T-helper 2 cell treated with Interferon-gamma antibody and Interleukin-4, amounts not matched to agents 100 ng/mL and 5 ng/mL, for 36 hours (primary cell): Measurements from ENCODE around the gene TGFBR1. TPM values are rescaled to one million over a fixed set of nuclear protein-coding genes. Genes with fewer than 3 reads are reported as not detected.

Experiments
- intact Hi-C: fragments of 100-400 bp; cut with micrococcal nuclease; formaldehyde crosslinking; loops from one replicate; pipeline ENCODE4 v1.15.1; 2023
- total RNA-seq: library from RNA; stranded (reverse); gene quantifications from 2 replicates; pipeline ENCODE4 v1.2.3, GENCODE V29; 2022

The TGFBR1 gene
- total RNA-seq, 1 donor from 2014 or later = 53.5 TPM

GRCh38 chr9:99162759-99163364 is 57.9 kb downstream of the TGFBR1 start:
- intact Hi-C loops = loop anchor here (1.0 to 5.0 kb wide), 2 partner anchors 59 to 1160 kb away; partner anchors contain the start of genes ALG2 and SEC61B

GRCh38 chr9:99166149-99166548 is 61.2 kb downstream of the TGFBR1 start:
- intact Hi-C loops = no loop called here

DNA sequence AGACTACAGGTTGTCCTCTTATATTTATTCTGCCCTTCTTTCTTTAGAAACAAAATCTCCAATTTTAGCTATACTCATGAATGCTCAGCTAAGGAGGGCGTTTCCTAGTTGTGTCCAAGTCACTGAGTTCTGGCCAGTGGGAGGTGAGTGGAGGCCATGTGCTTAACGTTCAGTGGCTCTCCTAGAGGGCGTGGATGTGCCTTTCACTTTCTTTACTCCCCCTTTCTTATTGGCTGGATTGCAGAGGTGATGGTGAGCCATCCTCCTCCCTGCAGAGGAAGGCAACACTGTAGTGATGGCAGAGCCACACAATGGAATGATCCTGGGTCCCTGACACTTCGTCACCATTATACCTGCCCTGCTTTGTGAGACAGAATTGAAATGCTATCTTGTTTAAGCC is 62.2 kb downstream of the TGFBR1 start:
- intact Hi-C loops = loop anchor here (1.0 kb wide), 1 partner anchor 17 kb away; no protein-coding TSS in a partner anchor

- intact Hi-C loops = loop anchor here (1.0 kb wide), 1 partner anchor 17 kb away; no protein-coding TSS in a partner anchor
Measured at GRCh38 chr9:99167694-99168093, 62.8 kb downstream of the TGFBR1 start.

DNA sequence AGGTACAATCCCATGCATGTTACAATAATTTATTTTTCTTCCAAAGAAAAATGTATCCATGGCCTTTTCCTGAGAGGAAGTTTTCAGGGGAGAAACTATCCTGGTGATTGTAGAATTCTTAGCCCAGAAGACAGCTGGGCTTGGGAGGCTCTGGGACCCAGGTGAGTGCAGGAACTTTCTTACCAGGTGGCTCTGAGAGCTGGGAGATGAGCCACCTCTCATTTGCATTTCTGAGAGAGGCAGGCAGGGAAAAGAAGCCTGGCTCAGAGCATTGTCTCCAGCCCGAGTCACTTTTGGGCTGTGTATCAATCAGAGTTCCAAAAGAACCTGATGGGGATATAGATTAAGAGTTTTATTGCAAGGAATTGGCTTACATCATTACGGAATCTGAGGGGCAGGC is 64.2 kb downstream of the TGFBR1 start:
- intact Hi-C loops = no loop called here

DNA sequence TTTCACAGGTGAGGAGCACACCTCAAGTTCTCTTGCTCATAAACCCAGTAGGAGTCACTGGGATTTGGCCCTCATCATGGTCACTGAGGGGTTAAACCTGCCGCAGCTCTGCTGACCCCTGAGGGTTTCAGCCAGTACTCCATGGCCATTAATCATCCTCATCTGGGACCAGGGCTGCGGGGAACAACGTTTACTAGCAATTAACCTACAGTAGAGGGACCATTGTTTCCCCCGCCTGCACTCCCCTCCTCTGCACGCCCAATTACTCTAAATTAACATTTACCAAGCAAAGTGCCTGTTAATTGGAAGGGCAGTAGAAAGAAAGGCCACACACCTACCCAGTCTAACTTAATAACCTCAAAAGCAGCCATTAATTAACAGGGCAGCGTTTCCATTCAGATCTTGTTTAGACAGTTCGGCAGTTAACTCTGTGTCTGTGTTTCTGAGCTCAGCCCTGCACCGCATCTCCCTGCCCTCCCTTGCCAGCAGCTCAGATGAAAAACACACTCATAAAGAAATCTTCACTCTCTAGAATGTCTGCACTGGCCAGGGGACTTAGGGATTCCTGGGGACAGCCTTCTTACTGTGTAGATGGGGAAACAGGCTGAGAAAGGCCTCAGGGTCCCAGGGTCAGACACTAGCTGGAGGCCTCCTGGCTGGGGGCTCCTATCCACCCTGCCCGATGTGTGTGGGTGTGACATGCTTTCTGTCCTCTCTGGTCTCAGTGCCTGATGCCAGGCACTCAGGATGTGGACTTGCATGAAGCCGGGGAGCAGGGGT is 65.3 kb downstream of the TGFBR1 start:
- intact Hi-C loops = no loop called here

DNA sequence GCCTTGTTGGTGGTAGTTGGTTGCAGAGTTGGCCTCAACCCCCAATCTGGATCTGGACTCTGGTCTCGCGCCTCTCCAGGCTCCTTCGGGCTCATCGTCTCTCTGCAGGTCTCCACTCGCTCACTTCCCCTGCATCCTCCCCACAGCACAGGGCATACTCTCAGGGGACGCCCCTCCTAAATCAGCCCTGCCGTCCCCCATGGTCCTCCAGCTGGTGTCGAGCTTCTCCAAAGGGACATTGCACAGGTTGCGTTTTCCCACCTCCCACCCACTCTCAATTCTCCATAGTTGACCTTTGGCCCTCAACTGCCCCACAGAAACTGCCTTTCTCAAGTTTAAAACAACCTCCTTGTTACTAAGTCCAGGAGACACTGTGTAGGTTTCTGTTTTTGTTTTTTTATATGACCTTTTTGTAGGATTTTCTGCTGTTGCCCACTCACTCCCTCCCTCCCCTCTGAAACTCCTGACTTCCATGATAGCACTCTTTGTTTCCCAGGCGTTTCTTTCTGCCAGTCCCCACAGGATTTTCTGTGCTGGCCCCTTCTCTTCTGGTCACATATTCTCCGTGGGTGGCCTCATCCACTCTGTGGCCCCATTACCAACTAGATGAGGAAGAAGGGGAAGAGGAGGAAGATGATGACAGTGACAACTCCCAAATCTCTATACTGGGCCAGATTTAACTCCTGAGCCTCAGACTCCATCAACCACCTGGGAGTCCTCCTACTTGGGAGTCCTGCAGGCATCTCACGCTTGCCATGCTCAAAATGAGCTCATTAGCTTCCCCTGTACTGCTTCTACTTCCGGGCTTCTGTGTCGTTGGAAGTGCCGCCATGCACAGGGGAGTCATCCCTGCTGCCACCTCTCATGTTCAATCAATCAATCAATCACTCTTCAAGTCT is 66.6 kb downstream of the TGFBR1 start:
- intact Hi-C loops = no loop called here

DNA sequence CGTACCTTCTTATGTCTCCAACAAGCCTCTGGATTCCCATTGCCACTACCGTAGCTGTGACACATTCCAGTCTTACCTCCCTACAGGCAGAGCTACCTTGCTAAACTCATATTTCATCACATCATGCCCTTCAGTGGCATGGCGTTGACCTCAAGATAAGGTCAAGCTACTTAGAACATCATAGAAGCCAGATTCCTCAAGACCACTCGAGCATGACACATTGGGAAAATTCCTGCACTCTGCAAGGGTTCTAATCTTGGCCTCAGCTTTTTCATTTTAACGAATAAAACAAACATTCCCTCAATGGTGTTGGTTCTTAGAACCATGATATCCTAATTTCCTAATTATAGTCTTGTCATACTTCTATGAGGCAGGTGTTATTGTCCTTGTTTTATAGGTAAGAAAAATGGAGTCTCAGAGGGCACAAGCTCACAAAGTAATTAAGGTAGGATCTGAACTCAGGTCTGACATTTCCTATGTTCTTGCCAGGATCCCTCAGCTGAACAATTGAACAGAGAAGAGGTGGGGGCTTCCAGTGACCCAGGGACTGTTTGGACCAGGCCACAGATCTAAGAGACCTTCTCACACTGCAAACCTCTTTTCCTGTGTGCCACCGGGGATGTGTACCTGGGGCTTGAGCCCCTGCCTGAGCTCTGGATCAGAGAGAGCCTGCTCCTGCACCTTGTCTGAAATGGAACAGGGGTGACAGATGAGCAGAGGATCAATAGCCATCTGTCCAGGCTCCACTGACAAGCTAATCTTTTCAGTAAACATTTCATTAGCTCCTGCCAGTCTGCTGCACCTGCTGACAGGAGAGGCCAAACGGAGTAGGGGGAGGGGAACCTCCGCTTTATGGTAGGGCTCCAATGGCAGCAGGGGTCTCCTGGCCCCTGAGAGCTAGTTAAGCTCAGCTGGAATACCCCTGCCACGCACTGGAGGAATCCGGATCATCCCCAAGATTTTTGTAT is 67.5 kb downstream of the TGFBR1 start:
- intact Hi-C loops = no loop called here

- intact Hi-C loops = no loop called here
Measured at GRCh38 chr9:99173570-99174504, 68.9 kb downstream of the TGFBR1 start.

DNA sequence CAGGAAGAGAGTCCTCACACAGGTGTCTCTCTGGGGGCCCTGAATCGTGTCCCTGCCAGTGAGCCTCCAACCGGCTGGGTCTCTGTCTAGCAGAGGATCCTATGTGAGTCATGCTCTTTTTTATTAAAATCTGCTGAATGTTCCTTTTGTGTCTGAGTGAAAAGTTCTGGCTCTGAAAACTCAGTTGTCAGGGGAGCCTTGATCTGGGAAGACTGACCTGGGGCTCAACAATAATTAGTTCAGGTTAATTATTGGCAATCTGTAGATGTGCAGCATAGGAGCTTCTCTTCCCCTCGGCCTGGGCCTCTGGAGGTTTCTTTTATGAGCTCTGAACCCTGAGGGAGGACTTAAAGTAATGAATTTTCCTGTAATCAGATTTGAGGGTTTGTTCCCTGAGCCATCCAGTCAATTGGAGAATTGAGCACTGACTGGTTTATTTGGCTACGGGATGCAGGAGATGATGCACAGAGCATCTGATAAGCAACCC is 71.7 kb downstream of the TGFBR1 start:
- intact Hi-C loops = no loop called here

DNA sequence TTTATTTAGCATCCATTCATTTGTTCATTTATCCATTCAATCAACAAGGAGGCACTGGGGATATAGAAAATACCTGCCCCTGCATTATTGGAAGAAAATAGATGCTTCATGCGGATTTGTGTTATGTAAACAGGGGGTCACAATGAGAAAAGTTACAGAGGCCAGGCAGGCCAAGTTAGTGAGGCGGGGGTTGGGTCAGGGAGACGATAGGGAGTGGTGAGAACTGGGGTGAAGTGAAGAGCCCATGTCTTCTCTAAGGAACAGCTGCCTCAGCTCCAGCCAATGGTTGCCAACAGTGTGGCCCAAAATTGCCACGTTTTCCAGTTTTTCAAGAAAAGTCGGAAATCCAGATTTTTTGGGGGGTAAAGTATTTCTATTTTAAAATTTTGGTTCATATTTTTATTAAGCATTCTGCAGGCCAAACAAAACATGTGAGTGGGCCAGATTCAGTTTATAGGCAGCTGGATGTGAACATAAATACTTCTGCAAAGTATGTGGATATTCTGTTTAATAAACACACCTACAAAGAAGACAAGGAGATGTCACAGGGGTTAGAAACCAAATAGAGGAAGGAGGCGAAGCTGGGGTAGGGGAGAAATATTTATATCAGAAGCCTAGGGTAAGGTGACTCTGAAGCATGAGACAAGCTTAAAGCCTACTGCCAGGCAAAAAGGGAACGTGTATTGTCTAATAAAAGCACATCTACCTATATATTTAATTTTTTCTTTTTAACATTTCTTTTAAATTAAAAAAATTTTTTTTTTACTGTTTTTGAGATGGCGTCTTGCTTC is 72.9 kb downstream of the TGFBR1 start:
- intact Hi-C loops = no loop called here

- intact Hi-C loops = no loop called here
Measured at GRCh38 chr9:99178912-99179872, 74.3 kb downstream of the TGFBR1 start.

DNA sequence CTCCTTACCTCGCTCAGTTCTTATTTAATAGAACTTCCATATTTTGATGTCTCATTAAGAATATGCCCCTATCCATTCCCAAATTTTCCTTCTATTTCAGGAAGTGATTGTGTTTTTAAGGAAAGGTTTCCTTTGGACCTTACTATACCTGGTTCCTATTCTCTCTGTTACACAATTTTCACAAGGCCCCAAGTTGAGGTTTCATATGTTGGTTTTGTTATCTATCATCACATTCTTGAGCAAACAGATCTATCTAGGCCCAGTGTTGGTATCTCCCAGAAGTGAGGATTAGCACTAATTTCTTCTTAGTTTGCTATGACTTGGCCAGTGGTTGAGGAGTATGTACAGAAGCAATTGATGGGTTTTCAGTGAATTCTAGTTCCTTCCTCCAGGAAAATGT is 75.3 kb downstream of the TGFBR1 start:
- intact Hi-C loops = loop anchor here (5.0 to 10.0 kb wide), 4 partner anchors 72 to 1035 kb away; partner anchors contain the start of gene NR4A3

DNA sequence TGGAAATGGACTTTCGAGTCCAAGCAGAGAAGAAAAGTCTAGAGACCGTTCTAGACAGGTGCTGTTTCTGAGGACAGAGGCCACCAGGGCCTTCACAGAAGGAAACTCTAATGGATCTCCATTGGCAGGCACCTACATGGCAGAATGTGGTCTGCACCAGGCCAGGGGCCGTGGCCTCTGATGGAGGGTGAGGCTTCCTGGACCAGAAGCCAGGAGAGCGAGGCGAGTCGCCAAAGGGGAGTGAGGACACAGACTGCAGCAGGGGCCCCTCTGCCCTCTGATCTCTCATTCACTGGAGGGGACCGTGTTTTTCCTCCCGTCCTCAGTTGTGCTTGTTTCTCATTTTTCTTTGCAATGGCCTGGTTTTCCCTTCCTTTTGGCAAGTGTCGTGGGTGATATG is 75.7 kb downstream of the TGFBR1 start:
- intact Hi-C loops = loop anchor here (5.0 to 10.0 kb wide), 4 partner anchors 72 to 1034 kb away; partner anchors contain the start of gene NR4A3

DNA sequence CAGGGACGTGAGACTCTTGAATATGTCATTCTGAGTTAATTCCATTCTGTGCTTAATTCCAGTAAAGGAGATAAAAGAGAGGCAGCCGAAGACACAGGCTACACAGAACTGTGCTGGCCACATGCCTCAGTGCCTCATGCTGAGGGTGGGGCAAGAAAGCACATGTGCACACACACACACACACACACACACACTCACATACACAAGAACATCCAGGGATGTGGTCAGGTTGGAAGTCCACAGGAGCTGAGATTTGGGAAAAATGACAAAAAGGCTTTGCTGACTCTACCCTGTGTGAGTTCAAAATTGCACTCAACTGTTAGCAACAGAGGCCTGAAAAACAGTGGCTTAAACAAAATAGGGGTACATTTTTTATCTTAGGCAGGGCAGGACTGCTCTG is 76.3 kb downstream of the TGFBR1 start:
- intact Hi-C loops = loop anchor here (5.0 to 10.0 kb wide), 4 partner anchors 71 to 1034 kb away; partner anchors contain the start of gene NR4A3

GRCh38 chr9:99181621-99182020 is 76.7 kb downstream of the TGFBR1 start:
- intact Hi-C loops = loop anchor here (5.0 to 10.0 kb wide), 4 partner anchors 71 to 1033 kb away; partner anchors contain the start of gene NR4A3

GRCh38 chr9:99182356-99182755 is 77.4 kb downstream of the TGFBR1 start:
- intact Hi-C loops = loop anchor here (5.0 to 10.0 kb wide), 4 partner anchors 70 to 1032 kb away; partner anchors contain the start of gene NR4A3
